ENCODE measurements around the gene CEACAM21.
A peak's percentile ranks its signal among the peaks of the same experiment; 100 is the strongest.

Gene CEACAM21

GRCh38 chr19:41575998-41576397 lies at the start of gene CEACAM21:
TSS of gene CEACAM21 (plus strand) at chr19:41576166. CDS start at chr19:41576275, 109 bp downstream.
- DNase-seq, result peak in 16 of 56 donors; percentile 3 to 41 (median 15)

DNA sequence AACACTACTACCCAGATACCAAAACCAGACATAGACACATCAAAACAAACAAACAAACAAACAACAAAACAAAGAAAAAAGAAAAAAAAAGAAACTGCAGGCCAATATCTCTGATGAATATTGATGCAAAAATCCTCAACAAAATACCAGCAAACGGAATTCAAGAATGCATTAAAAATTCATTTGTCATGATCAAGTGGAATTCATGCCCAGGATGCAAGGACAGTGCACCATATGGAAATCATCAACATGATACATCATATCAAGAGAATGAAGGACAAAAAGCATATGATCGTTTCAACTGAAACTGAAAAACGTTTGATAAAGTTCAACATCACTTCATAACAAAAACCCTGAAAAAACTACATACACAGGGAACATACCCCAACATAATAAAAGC lies 48.9 kb upstream of the CEACAM21 start:
- no peak for DNase-seq

GRCh38 chr19:41528106-41528505 lies 47.9 kb upstream of the CEACAM21 start:
- no peak for DNase-seq

- no peak for DNase-seq
Measured at GRCh38 chr19:41529484-41530183, 46.3 kb upstream of the CEACAM21 start.

GRCh38 chr19:41530184-41530534 lies 45.8 kb upstream of the CEACAM21 start:
- DNase-seq, result no peak

GRCh38 chr19:41530761-41531301 lies 45.1 kb upstream of the CEACAM21 start:
- no peak for DNase-seq

DNA sequence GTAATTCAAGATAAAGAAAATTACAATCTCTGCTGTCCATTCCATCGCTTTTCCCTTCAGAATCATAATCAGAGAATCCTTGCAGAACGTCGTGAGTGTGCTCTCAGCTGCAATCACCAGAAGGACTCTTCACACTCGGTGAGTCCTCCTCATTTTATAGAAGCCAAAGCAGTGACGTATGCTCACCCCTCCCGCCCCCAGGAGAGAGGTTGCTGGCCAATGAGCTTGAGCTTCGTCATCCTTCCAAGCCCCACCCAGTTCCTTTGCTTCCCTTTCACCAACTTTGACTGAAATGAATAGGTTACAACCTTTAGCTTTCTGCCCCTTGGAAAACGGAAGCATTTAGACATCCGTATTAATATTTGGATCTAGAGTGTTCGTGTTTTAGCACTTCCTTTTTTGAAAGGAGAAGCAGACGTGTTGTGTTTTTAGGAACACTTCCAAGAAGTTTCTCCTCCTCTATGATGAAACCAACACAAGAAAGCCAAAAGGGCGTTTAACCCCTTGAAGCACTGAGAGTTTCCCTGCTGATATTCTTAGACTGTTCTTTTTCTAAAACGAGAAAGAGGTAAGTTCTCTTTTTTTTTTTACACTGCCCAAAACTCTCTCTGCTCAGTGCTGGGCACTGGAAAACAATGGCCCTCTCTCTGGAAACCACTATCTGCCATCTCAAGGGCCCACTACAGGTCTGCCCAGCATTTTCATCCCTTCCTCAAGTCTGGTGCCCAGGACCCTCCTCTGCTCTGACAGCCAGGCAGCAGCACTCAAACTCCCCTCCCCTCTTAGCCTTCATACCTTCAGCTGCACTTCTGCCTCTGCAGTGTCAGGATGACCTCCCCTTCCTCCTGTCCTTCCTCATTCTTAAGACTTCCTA lies 44.3 kb upstream of the CEACAM21 start:
- DNase-seq, result peak in 3 of 56 donors; percentile 18 to 23 (median 19)

GRCh38 chr19:41532526-41532925 lies 43.4 kb upstream of the CEACAM21 start:
- no peak for DNase-seq

- no peak for DNase-seq
Measured at GRCh38 chr19:41533671-41534215, 42.2 kb upstream of the CEACAM21 start.

DNA sequence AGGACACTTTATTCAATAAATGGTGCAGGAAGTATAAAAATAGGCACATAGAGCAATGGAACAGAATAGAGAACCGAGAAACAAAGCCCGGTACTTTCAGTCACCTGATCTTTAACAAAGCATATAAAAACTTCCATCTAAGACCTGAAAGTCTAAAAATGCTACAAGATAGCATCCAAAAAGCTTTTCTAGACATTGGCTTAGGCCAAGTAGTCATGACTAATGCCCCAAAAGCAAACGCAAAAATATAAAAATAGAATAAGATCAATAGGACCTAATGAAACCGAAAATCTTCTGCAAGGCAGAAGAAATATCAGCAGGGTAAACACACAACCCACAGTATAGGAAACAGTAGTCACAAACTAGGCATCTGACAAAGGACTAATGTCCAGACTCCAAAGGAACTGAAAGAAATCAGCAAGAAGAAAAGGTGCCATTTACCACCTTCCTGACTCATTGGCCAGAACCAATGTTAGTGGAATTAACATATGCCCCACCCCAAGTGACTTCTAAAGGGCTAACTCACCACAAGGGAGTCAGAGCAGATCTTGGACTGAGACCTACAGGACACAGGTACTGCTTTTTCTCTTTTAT lies 40.8 kb upstream of the CEACAM21 start:
- no peak for DNase-seq

GRCh38 chr19:41537789-41538188 lies 38.2 kb upstream of the CEACAM21 start:
- no peak for DNase-seq

DNA sequence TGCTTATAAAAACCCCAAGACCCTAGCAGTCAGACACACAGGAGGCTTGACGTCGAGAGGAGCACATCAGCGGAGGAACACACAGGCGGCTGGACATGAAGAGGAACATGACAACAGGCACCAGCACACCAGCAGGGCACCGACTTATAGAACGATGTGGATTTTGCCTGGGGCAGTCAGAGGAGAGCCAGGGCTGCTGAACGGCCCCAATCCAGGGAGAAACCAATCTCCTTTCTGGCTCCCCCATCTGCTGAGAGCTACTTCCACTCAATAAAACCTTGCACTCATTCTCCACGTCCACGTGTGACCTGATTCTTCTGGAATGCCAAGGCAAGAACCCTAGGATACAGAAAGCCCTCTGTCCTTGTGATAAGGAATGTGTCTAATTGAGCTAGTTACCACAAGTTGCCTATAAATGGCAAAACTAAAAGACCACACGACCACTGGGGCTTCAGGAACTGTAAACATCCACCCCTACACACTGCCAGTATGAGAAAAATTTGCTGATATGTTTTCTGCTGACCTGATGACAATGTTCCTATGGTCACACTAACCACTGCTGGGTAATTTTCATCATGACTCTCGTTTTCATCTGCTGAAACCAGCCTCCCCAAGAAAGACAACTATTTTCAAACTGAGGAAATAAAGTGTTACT lies 35.8 kb upstream of the CEACAM21 start:
- no peak for DNase-seq

DNA sequence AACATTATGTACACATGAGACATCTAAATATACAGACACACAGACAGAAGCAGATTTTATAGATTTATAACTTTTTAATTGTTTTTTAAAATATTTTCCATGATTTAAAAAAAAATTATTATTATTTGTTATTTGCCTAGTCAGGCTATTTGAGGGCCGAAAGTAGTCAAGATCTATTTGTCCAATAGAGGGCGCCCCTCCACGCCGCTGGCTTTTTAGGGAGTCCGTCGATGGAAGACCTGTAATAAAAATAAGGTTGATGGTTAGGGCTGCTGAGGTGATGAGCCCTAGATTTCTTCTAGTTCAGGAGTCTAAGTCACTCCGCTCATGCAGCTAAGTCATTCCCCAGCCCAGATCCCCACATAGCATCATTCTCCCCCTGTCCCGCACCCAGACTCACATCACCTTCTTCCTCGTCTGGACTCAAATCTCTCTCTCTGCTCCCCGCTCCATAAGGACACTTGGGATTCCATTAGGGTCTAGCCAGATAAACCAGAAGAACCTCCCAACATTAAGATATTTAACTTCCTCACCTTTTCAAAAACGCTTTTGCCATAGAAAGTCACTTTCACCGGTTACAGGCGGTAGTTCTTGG lies 33.9 kb upstream of the CEACAM21 start:
- DNase-seq, result peak in 1 of 56 donors; percentile 28

- DNase-seq, result no peak
Measured at GRCh38 chr19:41542622-41543021, 33.3 kb upstream of the CEACAM21 start.

DNA sequence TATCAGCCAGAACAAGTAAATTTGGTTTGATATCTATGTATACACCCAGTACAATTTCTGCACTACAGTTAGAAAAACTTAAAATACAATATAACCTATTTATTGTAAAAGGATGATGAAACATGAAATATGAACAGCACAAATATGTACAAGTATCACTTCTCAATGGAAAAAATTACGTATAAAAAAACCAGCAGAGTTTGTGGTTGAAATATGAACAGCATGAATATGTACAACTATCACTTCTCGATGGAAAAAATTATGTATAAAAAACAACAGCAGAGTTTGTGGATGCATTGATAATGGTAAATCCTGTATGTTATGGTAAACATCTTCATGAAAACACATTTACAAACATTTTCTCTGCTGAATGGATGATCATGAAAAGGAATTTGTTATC lies 32.4 kb upstream of the CEACAM21 start:
- DNase-seq, result no peak

DNA sequence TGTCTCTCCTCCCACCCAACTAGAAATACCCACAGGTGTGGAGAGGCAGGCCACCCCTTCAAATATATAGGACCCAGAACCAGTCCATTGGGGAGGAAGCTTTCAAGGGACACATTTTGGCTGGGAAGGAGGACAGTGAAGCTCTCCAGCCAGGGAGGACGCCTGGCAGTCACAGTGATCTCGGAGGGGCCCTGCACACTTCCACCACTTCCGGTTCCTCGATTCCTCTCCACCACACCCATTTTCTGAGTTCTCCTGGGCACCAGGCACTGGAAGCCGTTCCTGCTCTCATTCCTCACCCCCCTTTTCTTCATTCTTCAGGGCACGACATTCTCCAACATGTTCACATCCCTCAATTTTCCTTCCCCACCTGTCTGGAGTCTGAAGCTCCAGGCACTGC lies 30.4 kb upstream of the CEACAM21 start:
- DNase-seq, result no peak

GRCh38 chr19:41546386-41546789 lies 29.6 kb upstream of the CEACAM21 start:
- peak in 1 of 56 donors; percentile 14 for DNase-seq

GRCh38 chr19:41546961-41547360 lies 29.0 kb upstream of the CEACAM21 start:
- no peak for DNase-seq

DNA sequence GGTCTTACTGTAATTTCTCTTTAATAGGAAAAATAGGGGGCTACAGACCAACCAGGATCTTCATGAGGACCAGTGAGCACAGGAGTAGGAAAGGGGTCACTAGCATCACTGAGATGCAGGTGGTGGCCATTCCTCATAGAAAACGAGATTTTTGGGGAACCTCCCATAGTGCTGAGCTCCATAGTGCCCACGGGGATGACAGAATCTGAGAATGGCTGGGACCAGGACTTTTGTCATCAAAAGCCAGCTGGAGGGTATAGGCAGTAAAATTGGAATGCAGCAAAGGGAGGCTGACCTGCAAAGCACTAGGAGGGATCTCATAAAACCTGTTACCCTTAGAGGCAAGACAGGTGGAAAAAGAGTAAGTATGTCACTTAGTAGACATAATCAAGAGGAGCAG lies 28.4 kb upstream of the CEACAM21 start:
- DNase-seq, result no peak

GRCh38 chr19:41548047-41548446 lies 27.9 kb upstream of the CEACAM21 start:
- DNase-seq, result no peak
